Left lobe of liver (tissue), 2 donors: Measurements from ENCODE around the gene CSPG4. TPM values are rescaled to one million over a fixed set of nuclear protein-coding genes. Genes with fewer than 3 reads are reported as not detected.
"Not testable (repeated sequence)": the region's sequence is repeated elsewhere in the genome, so short reads cannot be mapped to it uniquely, and the experiment has no call there.

Experiments used
- ATAC-seq: fragments of 200-7000 bp; cut with Tn5 transposase; one replicate; pipeline ENCODE4 v1.9.1; 2020; ENCODE audit warnings: mild to moderate bottlenecking, moderate library complexity
- DNase-seq: peaks from one replicate; pipeline ENCODE4 v3.0.0-alpha.2; 2020; ENCODE audit warnings: low spot score
- total RNA-seq: library from RNA; stranded (reverse); gene quantifications from one replicate; pipeline ENCODE4 v1.2.1, GENCODE V29; 2021
- donor health status: DM: no; HTN: no; CAD: no; lungs with moderate emphysema.
- donor health status: DM: no; HTN: yes; CAD: no.

Gene CSPG4
- 0.23 TPM for total RNA-seq

- DNase-seq (no peak), ATAC-seq (no peak)
These were observed at the start of gene CSPG4 for GRCh38 chr15:75712668-75713337. CSPG4 (minus strand) TSS chr15:75712848; CDS start chr15:75712755, 93 bp downstream.

GRCh38 chr15:75762357-75762718 lies 49.7 kb upstream of the CSPG4 start:
- not testable (repeated sequence) for DNase-seq, ATAC-seq

- ATAC-seq (no peak), DNase-seq (no peak)
These were observed 49.1 kb upstream of the CSPG4 start for GRCh38 chr15:75761446-75762356.

GRCh38 chr15:75760704-75761435 lies 48.2 kb upstream of the CSPG4 start:
- DNase-seq (no peak), ATAC-seq (no peak)

GRCh38 chr15:75760131-75760520 lies 47.5 kb upstream of the CSPG4 start:
- ATAC-seq, DNase-seq: not testable (repeated sequence)

GRCh38 chr15:75759416-75760130 lies 46.9 kb upstream of the CSPG4 start:
- ATAC-seq (no peak), DNase-seq (no peak)

GRCh38 chr15:75758071-75758872 lies 45.6 kb upstream of the CSPG4 start:
- DNase-seq (peak; percentile 91), ATAC-seq (peak; percentile 99)

- ATAC-seq, DNase-seq: not testable (repeated sequence)
These were observed 42.2 kb upstream of the CSPG4 start for GRCh38 chr15:75754871-75755270.

GRCh38 chr15:75753145-75753544 lies 40.5 kb upstream of the CSPG4 start:
- ATAC-seq (no peak), DNase-seq (no peak)

- no peak for ATAC-seq
- DNase-seq, result peak; percentile 24
These were observed 39.2 kb upstream of the CSPG4 start for GRCh38 chr15:75751891-75752290.

- DNase-seq (no peak), ATAC-seq (no peak)
These were observed 38.6 kb upstream of the CSPG4 start for GRCh38 chr15:75751116-75751875.

- no peak for DNase-seq
- no peak for ATAC-seq
These were observed 37.8 kb upstream of the CSPG4 start for GRCh38 chr15:75750261-75751050.

- DNase-seq (no peak), ATAC-seq (no peak)
These were observed 37.2 kb upstream of the CSPG4 start for GRCh38 chr15:75749820-75750219.

GRCh38 chr15:75748882-75749281 lies 36.2 kb upstream of the CSPG4 start:
- DNase-seq, ATAC-seq: not testable (repeated sequence)

- ATAC-seq, result not testable (repeated sequence)
These were observed 34.5 kb upstream of the CSPG4 start for GRCh38 chr15:75747121-75747520.

GRCh38 chr15:75745305-75745704 lies 32.7 kb upstream of the CSPG4 start:
- DNase-seq (no peak), ATAC-seq (no peak)

More at GRCh38 chr15:75747121-75747520, 34.5 kb upstream of the CSPG4 start:
- not testable (repeated sequence) for DNase-seq

- DNase-seq, ATAC-seq: not testable (repeated sequence)
These were observed 29.7 kb upstream of the CSPG4 start for GRCh38 chr15:75742346-75742745.

- ATAC-seq (no peak), DNase-seq (no peak)
These were observed 27.1 kb upstream of the CSPG4 start for GRCh38 chr15:75739791-75740190.
